HG02870 (cell line): Measurements from ENCODE around the gene ARHGEF12.

Experiments
- ATAC-seq: cut with Tn5 transposase; IDR thresholded peaks from one replicate; pipeline ENCODE4 v1.9.1; 2021; ENCODE audit warnings: mild to moderate bottlenecking, moderate library complexity; ENCODE audit not compliant: unreplicated experiment

The ARHGEF12 gene

GRCh38 chr11:120340529-120340928 lies 4.3 kb downstream of the ARHGEF12 start:
- ATAC-seq = no peak

GRCh38 chr11:120342226-120342625 lies 6.0 kb downstream of the ARHGEF12 start:
- no peak for ATAC-seq

- no peak for ATAC-seq
Observed at GRCh38 chr11:120342678-120343077, 6.5 kb downstream of the ARHGEF12 start.

GRCh38 chr11:120343429-120343828 lies 7.2 kb downstream of the ARHGEF12 start:
- ATAC-seq = peak; percentile 67

GRCh38 chr11:120344302-120345004 lies 8.2 kb downstream of the ARHGEF12 start:
- ATAC-seq = peak; percentile 68

GRCh38 chr11:120346233-120346632 lies 10.0 kb downstream of the ARHGEF12 start:
- no peak for ATAC-seq

- no peak for ATAC-seq
Observed at GRCh38 chr11:120350637-120351036, 14.4 kb downstream of the ARHGEF12 start.

- ATAC-seq = no peak
Observed at GRCh38 chr11:120352405-120352804, 16.2 kb downstream of the ARHGEF12 start.

- no peak for ATAC-seq
Observed at GRCh38 chr11:120354068-120354467, 17.9 kb downstream of the ARHGEF12 start.

- ATAC-seq = no peak
Observed at GRCh38 chr11:120354779-120355178, 18.6 kb downstream of the ARHGEF12 start.

- ATAC-seq = no peak
Observed at GRCh38 chr11:120357620-120358019, 21.4 kb downstream of the ARHGEF12 start.

- no peak for ATAC-seq
Observed at GRCh38 chr11:120358729-120359128, 22.5 kb downstream of the ARHGEF12 start.

- no peak for ATAC-seq
Observed at GRCh38 chr11:120363436-120363835, 27.2 kb downstream of the ARHGEF12 start.

- no peak for ATAC-seq
Observed at GRCh38 chr11:120365512-120365911, 29.3 kb downstream of the ARHGEF12 start.

- no peak for ATAC-seq
Observed at GRCh38 chr11:120372296-120372695, 36.1 kb downstream of the ARHGEF12 start.

GRCh38 chr11:120375076-120375475 lies 38.9 kb downstream of the ARHGEF12 start:
- ATAC-seq = no peak

- ATAC-seq = no peak
Observed at GRCh38 chr11:120376547-120377182, 40.5 kb downstream of the ARHGEF12 start.

GRCh38 chr11:120378474-120378873 lies 42.3 kb downstream of the ARHGEF12 start:
- no peak for ATAC-seq

GRCh38 chr11:120381401-120381800 lies 45.2 kb downstream of the ARHGEF12 start:
- ATAC-seq = no peak

GRCh38 chr11:120383518-120384155 lies 47.4 kb downstream of the ARHGEF12 start:
- ATAC-seq = no peak

GRCh38 chr11:120384476-120384875 lies 48.3 kb downstream of the ARHGEF12 start:
- no peak for ATAC-seq

- no peak for ATAC-seq
Observed at GRCh38 chr11:120385110-120385509, 48.9 kb downstream of the ARHGEF12 start.
